H1 (cell line): ENCODE results near the gene SMARCD1. TPM values are rescaled to one million over a fixed set of nuclear protein-coding genes. Genes with fewer than 3 reads are reported as not detected.
A peak's percentile ranks its signal among the peaks of the same experiment; 100 is the strongest.

Experiments used
- ASH2L ChIP-seq: fragments of 200-600, 300-600 bp; sonication (generic); IDR thresholded peaks from one replicate; pipeline ENCODE4 v1.7.1; 2017; ENCODE audit warnings: low read length
- ATF3 ChIP-seq: IDR thresholded peaks from 2 replicates; pipeline ENCODE4 v1.6.1; 2011; ENCODE audit warnings: low read depth, mild to moderate bottlenecking, low read length; ENCODE audit not compliant: insufficient read depth
- BCL11A ChIP-seq, 2 experiments: IDR thresholded peaks; one replicate each; pipeline ENCODE4 v1.6.1; 2011; ENCODE audit warnings: low read depth in 2 of 2, low read length in 2 of 2, mild to moderate bottlenecking in 2 of 2
- BRCA1 ChIP-seq: IDR thresholded peaks from 2 replicates; pipeline ENCODE4 v1.6.1; 2012; ENCODE audit warnings: low read depth, low read length, improper control_type of control experiment
- CBX5 ChIP-seq: fragments of 300-800, 300-1000 bp; sonication (generic); IDR thresholded peaks from 2 replicates; pipeline ENCODE4 v1.7.1; 2016; ENCODE audit warnings: antibody characterized with exemption, low read length, low read depth
- CBX8 ChIP-seq: fragments of 300-800, 300-1000 bp; sonication (generic); IDR thresholded peaks from 2 replicates; pipeline ENCODE4 v1.7.1; 2016; ENCODE audit warnings: low read depth, low read length, borderline replicate concordance
- CEBPB ChIP-seq: IDR thresholded peaks from 2 replicates; pipeline ENCODE4 v1.6.1; 2012; ENCODE audit warnings: low read depth, low read length
- CREB1 ChIP-seq: IDR thresholded peaks from 2 replicates; pipeline ENCODE4 v1.6.1; 2012; ENCODE audit warnings: inconsistent platforms
- CTBP2 ChIP-seq: IDR thresholded peaks from 2 replicates; pipeline ENCODE4 v1.7.0; 2011; ENCODE audit warnings: borderline replicate concordance, mild to moderate bottlenecking, moderate library complexity, mixed read lengths, low read length; ENCODE audit not compliant: insufficient read depth, insufficient read length
- EGR1 ChIP-seq: IDR thresholded peaks from 2 replicates; pipeline ENCODE4 v1.6.1; 2011; ENCODE audit warnings: low read depth, low read length, borderline replicate concordance
- EP300 ChIP-seq, 2 experiments: IDR thresholded peaks; 1 replicate in 1 of 2; 2 replicates in 1 of 2; pipeline ENCODE4 v1.6.1; 2011 to 2012; ENCODE audit warnings: low read depth in 2 of 2, low read length in 2 of 2, mild to moderate bottlenecking in 2 of 2, borderline replicate concordance in 1 of 2, inconsistent platforms in 1 of 2, moderate library complexity in 1 of 2
- GABPA ChIP-seq: IDR thresholded peaks from 2 replicates; pipeline ENCODE4 v1.6.1; 2011; ENCODE audit warnings: mild to moderate bottlenecking, low read length, moderate library complexity, borderline replicate concordance; ENCODE audit not compliant: insufficient read depth
- JUND ChIP-seq: IDR thresholded peaks from 2 replicates; pipeline ENCODE4 v1.6.1; 2011; ENCODE audit warnings: mild to moderate bottlenecking, improper control_type of control experiment, low read length
- KDM4A ChIP-seq: IDR thresholded peaks from one replicate; pipeline ENCODE4 v1.7.1; 2012; ENCODE audit warnings: low read depth, mild to moderate bottlenecking, moderate library complexity, low read length, inconsistent platforms; ENCODE audit not compliant: severe bottlenecking
- NANOG ChIP-seq: IDR thresholded peaks from 2 replicates; pipeline ENCODE4 v1.6.1; 2011; ENCODE audit warnings: low read length, low read depth, mild to moderate bottlenecking, inconsistent platforms; ENCODE audit not compliant: insufficient read depth, poor library complexity, severe bottlenecking
- NRF1 ChIP-seq: IDR thresholded peaks from 2 replicates; pipeline ENCODE4 v1.6.1; 2011; ENCODE audit warnings: mild to moderate bottlenecking, low read depth, low read length, improper control_type of control experiment
- POLR2A ChIP-seq, 2 experiments: IDR thresholded peaks; 1 replicate in 1 of 2; 2 replicates in 1 of 2; pipeline ENCODE4 v1.6.1; 2011; ENCODE audit warnings: low read depth in 2 of 2, low read length in 2 of 2, mild to moderate bottlenecking in 2 of 2; ENCODE audit errors: control extremely low read depth in 1 of 2
- POLR2AphosphoS5 ChIP-seq: IDR thresholded peaks from 2 replicates; pipeline ENCODE4 v1.6.1; 2011; ENCODE audit warnings: low read depth, low read length
- RFX5 ChIP-seq: IDR thresholded peaks from 2 replicates; pipeline ENCODE4 v1.6.1; 2011; ENCODE audit warnings: low read depth, low read length, improper control_type of control experiment, borderline replicate concordance
- SP2 ChIP-seq: IDR thresholded peaks from 2 replicates; pipeline ENCODE4 v1.6.1; 2012; ENCODE audit warnings: mild to moderate bottlenecking, low read length, inconsistent platforms
- SUZ12 ChIP-seq: fragments of 200-600 bp; sonication (generic); IDR thresholded peaks from 2 replicates; pipeline ENCODE4 v1.6.1; 2012; ENCODE audit warnings: mild to moderate bottlenecking, inconsistent platforms, low read length, moderate library complexity, mixed read lengths
- TAF7 ChIP-seq: optimal IDR thresholded peaks from 2 replicates; pipeline ENCODE3; 2011; ENCODE audit warnings: low read depth, mild to moderate bottlenecking, inconsistent platforms, low read length, moderate library complexity, borderline replicate concordance
- TEAD4 ChIP-seq: IDR thresholded peaks from 2 replicates; pipeline ENCODE4 v1.6.1; 2012; ENCODE audit warnings: low read depth, low read length, inconsistent platforms, mixed read lengths
- YY1 ChIP-seq: IDR thresholded peaks from 2 replicates; pipeline ENCODE4 v1.6.1; 2011; ENCODE audit warnings: low read depth, mild to moderate bottlenecking, low read length
- ZNF274 ChIP-seq: IDR thresholded peaks from 2 replicates; pipeline ENCODE4 v1.7.0; 2012; ENCODE audit warnings: low read length, borderline replicate concordance; ENCODE audit errors: extremely low read depth
- polyA plus RNA-seq, 7 experiments: library from polyadenylated mRNA; depleted of rRNA in 3 of 7; stranded (reverse) in 5 of 7; unstranded in 2 of 7; fragments of >200 nt in 5 of 7; fragments of 200-250 nt in 2 of 7; gene quantifications; 1 replicate in 5 of 7; 2 replicates in 1 of 7; 4 replicates in 1 of 7; pipeline versions ENCODE4 v1.2.1 to v1.2.3, GENCODE V29; 2011 to 2013; ENCODE audit warnings: missing spikeins in 2 of 7, mixed read lengths in 2 of 7
- total RNA-seq: library from RNA; stranded (reverse); fragmentation: NEBNext Ultra II Directional; extraction: Animal tissue kit (Norgen Biotek cat#: 25700); gene quantifications from 2 replicates; pipeline ENCODE4 v1.2.1, GENCODE V29; 2021

SMARCD1 gene
- total and polyA plus RNA-seq, 2 of the 8 experiments (the other 6 are each of a cell fraction or from before 2014, with no cell fraction given) = 128 to 130 TPM

GRCh38 chr12:50051101-50051806, 33.9 kb upstream of the SMARCD1 start (continued):
- TF ChIP-seq BRCA1 = no peak
- TF ChIP-seq CREB1 = no peak
- TF ChIP-seq CTBP2 = no peak
- no peak for TF ChIP-seq JUND
- TF ChIP-seq TEAD4 = 0 out of 2 replicates have a peak, but pooled peaks have one; percentile 37
- no peak for TF ChIP-seq SUZ12
- no peak for TF ChIP-seq EGR1
- TF ChIP-seq KDM4A = peak; percentile 3
- no peak for TF ChIP-seq ATF3
- no peak for TF ChIP-seq NRF1
- TF ChIP-seq EP300 (IDR thresholded peaks at IDR 0.05; ENCODE audit: borderline replicate concordance in 1 of 2, low read depth in 2 of 2, low read length in 2 of 2) = no peak
- no peak for TF ChIP-seq POLR2AphosphoS5
- no peak for TF ChIP-seq NANOG
- no peak for TF ChIP-seq ZNF274
- no peak for TF ChIP-seq TAF7
- TF ChIP-seq RFX5 = no peak
- TF ChIP-seq SP2 = no peak
- TF ChIP-seq YY1 = no peak
- no peak for TF ChIP-seq POLR2A (IDR thresholded peaks at IDR 0.05; ENCODE audit: control extremely low read depth in 1 of 2, low read depth in 2 of 2, low read length in 2 of 2)
- TF ChIP-seq CEBPB = no peak
- no peak for TF ChIP-seq CBX5
- TF ChIP-seq BCL11A (IDR thresholded peaks at IDR 0.05; ENCODE audit: low read depth in 2 of 2, low read length in 2 of 2) = no peak
- peak; percentile 16 for TF ChIP-seq ASH2L
- no peak for TF ChIP-seq CBX8
- no peak for TF ChIP-seq GABPA
- TF ChIP-seq, all 59 proteins: peak for 4
